Muscle layer of colon (tissue), 2 donors: ENCODE measurements around the gene DOK3.

Experiments used
- H3K27ac ChIP-seq: one replicate; pipeline ENCODE4 v1.7.0; 2013; ENCODE audit warnings: low read depth, mild to moderate bottlenecking, low read length, moderate library complexity
- H3K27me3 ChIP-seq, 2 donors: one replicate each; pipeline ENCODE4 v1.7.0; 2013; ENCODE audit warnings: low read length in 2 of 2, mild to moderate bottlenecking in 2 of 2; ENCODE audit not compliant: insufficient read depth in 2 of 2, control insufficient read depth in 1 of 2
- H3K36me3 ChIP-seq: one replicate; pipeline ENCODE4 v1.7.0; 2013; ENCODE audit warnings: mild to moderate bottlenecking, low read length; ENCODE audit not compliant: insufficient read depth
- H3K4me1 ChIP-seq: one replicate; pipeline ENCODE4 v1.7.0; 2013; ENCODE audit warnings: mild to moderate bottlenecking, low read length; ENCODE audit not compliant: insufficient read depth
- H3K4me3 ChIP-seq, 2 donors: one replicate each; pipeline ENCODE4 v1.7.0; 2013; ENCODE audit warnings: low read length in 2 of 2, low read depth in 1 of 2, mild to moderate bottlenecking in 1 of 2, moderate library complexity in 1 of 2
- H3K9ac ChIP-seq: one replicate; pipeline ENCODE4 v1.7.0; 2013; ENCODE audit warnings: low read length
- H3K9me3 ChIP-seq: one replicate; pipeline ENCODE4 v1.7.0; 2013; ENCODE audit warnings: mild to moderate bottlenecking, low read length
- donor health status: abdominal sarcoma.
- donor health status: Adenocarcinoma of cecum.

Gene DOK3

GRCh38 chr5:177474846-177475562, 34.6 kb downstream of the DOK3 start:
- Histone ChIP-seq H3K9me3 (no peaks in the 10 kb centered on the region), H3K27ac (peak overlapping the region; percentile 55), H3K4me3 (no peak overlapping the region), H3K9ac (no peak overlapping the region), H3K36me3 (no peaks in the 10 kb centered on the region), H3K4me1 (peaks cover 82% of the 10 kb centered on the region), H3K27me3 (no peaks in the 10 kb centered on the region)

- H3K27ac ChIP-seq, result peak overlapping the region; percentile 73
- no peaks in the 10 kb centered on the region for H3K27me3 ChIP-seq
- H3K9me3 ChIP-seq, result no peaks in the 10 kb centered on the region
- no peak overlapping the region for H3K4me3 ChIP-seq
- no peaks in the 10 kb centered on the region for H3K36me3 ChIP-seq
- peaks cover 74% of the 10 kb centered on the region for H3K4me1 ChIP-seq
- no peak overlapping the region for H3K9ac ChIP-seq
Measured at GRCh38 chr5:177474002-177474476, 35.6 kb downstream of the DOK3 start.

- peak within 1 kb of the TSS; percentile 72 to 90 for H3K4me3 ChIP-seq
- H3K27me3 ChIP-seq, result no peaks in the 10 kb centered on the region
- H3K27ac ChIP-seq, result peak within 1 kb of the TSS; percentile 78
- H3K4me1 ChIP-seq, result peaks cover 69% of the 10 kb centered on the region
- H3K36me3 ChIP-seq, result no peaks in the 10 kb centered on the region
- peak within 1 kb of the TSS; percentile 53 for H3K9ac ChIP-seq
- H3K9me3 ChIP-seq, result no peaks in the 10 kb centered on the region
Measured at GRCh38 chr5:177473443-177474001, 36.1 kb downstream of the DOK3 start, which contains the start of gene DBN1. DBN1 (minus strand) TSS chr5:177473634; CDS start chr5:177473521, 113 bp downstream.

- H3K9me3 ChIP-seq, result no peaks in the 10 kb centered on the region
- H3K27me3 ChIP-seq, result no peaks in the 10 kb centered on the region
- H3K27ac ChIP-seq, result peak overlapping the region; percentile 78
- H3K4me3 ChIP-seq, result peak overlapping the region; percentile 72 to 90
- no peaks in the 10 kb centered on the region for H3K36me3 ChIP-seq
- H3K4me1 ChIP-seq, result peaks cover 61% of the 10 kb centered on the region
- peak overlapping the region; percentile 53 for H3K9ac ChIP-seq
Measured at GRCh38 chr5:177472460-177473442, 36.9 kb downstream of the DOK3 start.

- Histone ChIP-seq H3K4me3 (peak overlapping the region; percentile 72 to 90), H3K9ac (peak overlapping the region; percentile 53), H3K27ac (peak overlapping the region; percentile 78), H3K9me3 (no peaks in the 10 kb centered on the region), H3K36me3 (peaks cover 5% of the 10 kb centered on the region), H3K27me3 (no peaks in the 10 kb centered on the region), H3K4me1 (peaks cover 53% of the 10 kb centered on the region)
Measured at GRCh38 chr5:177471610-177472356, 37.8 kb downstream of the DOK3 start.

GRCh38 chr5:177470759-177471536, 38.7 kb downstream of the DOK3 start:
- Histone ChIP-seq H3K4me1 (peaks cover 45% of the 10 kb centered on the region), H3K9ac (no peak overlapping the region), H3K9me3 (no peaks in the 10 kb centered on the region), H3K27ac (no peak overlapping the region), H3K36me3 (peaks cover 13% of the 10 kb centered on the region), H3K4me3 (peak overlapping the region in 1 of 2 donors; percentile 72), H3K27me3 (no peaks in the 10 kb centered on the region)

GRCh38 chr5:177469750-177470525, 39.7 kb downstream of the DOK3 start:
- Histone ChIP-seq H3K9ac (no peak overlapping the region), H3K27me3 (no peaks in the 10 kb centered on the region), H3K4me3 (no peak overlapping the region), H3K36me3 (peaks cover 22% of the 10 kb centered on the region), H3K9me3 (no peaks in the 10 kb centered on the region), H3K4me1 (peaks cover 35% of the 10 kb centered on the region), H3K27ac (peak overlapping the region; percentile 68)

GRCh38 chr5:177468685-177469628, 40.7 kb downstream of the DOK3 start:
- Histone ChIP-seq H3K36me3 (peaks cover 22% of the 10 kb centered on the region), H3K9ac (no peak overlapping the region), H3K4me1 (peaks cover 25% of the 10 kb centered on the region), H3K27me3 (no peaks in the 10 kb centered on the region), H3K27ac (no peak overlapping the region), H3K9me3 (no peaks in the 10 kb centered on the region), H3K4me3 (no peak overlapping the region)

- no peaks in the 10 kb centered on the region for H3K9me3 ChIP-seq
- H3K27me3 ChIP-seq, result no peaks in the 10 kb centered on the region
- H3K27ac ChIP-seq, result peak overlapping the region; percentile 32
- no peak overlapping the region for H3K9ac ChIP-seq
- peaks cover 24% of the 10 kb centered on the region for H3K4me1 ChIP-seq
- peaks cover 22% of the 10 kb centered on the region for H3K36me3 ChIP-seq
- no peak overlapping the region for H3K4me3 ChIP-seq
Measured at GRCh38 chr5:177468329-177468684, 41.3 kb downstream of the DOK3 start.
